IMR-90 (cell line): Measurements from ENCODE around the gene PTPN22. TPM values are rescaled to one million over a fixed set of nuclear protein-coding genes. Genes with fewer than 3 reads are reported as not detected.

ENCODE experiments used
- ATAC-seq: fragments of 200-7000 bp; cut with Tn5 transposase; 2 replicates; pipeline ENCODE4 v1.9.1; 2020; ENCODE audit warnings: low read depth, mild to moderate bottlenecking, moderate library complexity
- BruUV-seq: library from RNA; stranded (reverse); fragments of 400-500 nt; replicated peaks from 2 replicates; lab custom pipeline; 2021; lab: Mats Ljungman, UMichigan
- CTCF ChIA-PET: fragments of 300-600 bp; formaldehyde crosslinking; extraction: SDS; loops from one replicate; lab custom pipeline; 2021; ENCODE audit warnings: antibody characterized with exemption; lab: Yijun Ruan, JAX
- POLR2A ChIA-PET: fragments of 300-600 bp; sonication (Branson Sonifier 250); formaldehyde crosslinking; loops from one replicate; lab custom pipeline; 2022; ENCODE audit warnings: antibody characterized with exemption; ENCODE audit not compliant: unreplicated experiment; lab: Charles Lee
- DNase-seq: peaks from one replicate; pipeline ENCODE4 v3.0.0; 2013
- H2AFZ ChIP-seq: replicated peaks from 2 replicates; pipeline ENCODE3; 2013; ENCODE audit warnings: low read length, mild to moderate bottlenecking; ENCODE audit not compliant: poor library complexity
- H2AK5ac ChIP-seq: 2 replicates; pipeline ENCODE4 v1.6.1; 2013; ENCODE audit warnings: low read depth, low read length, inconsistent platforms
- H2AK9ac ChIP-seq: replicated peaks from 2 replicates; pipeline ENCODE3; 2013; ENCODE audit warnings: mild to moderate bottlenecking, low read depth, low read length, moderate library complexity; ENCODE audit not compliant: poor library complexity
- H2BK120ac ChIP-seq: 2 replicates; pipeline ENCODE4 v1.6.1; 2013; ENCODE audit warnings: low read depth, low read length, inconsistent platforms
- H2BK15ac ChIP-seq: 3 replicates; pipeline ENCODE4 v1.6.1; 2013; ENCODE audit warnings: low read depth, low read length, inconsistent platforms
- H2BK20ac ChIP-seq: 2 replicates; pipeline ENCODE4 v1.6.1; 2013; ENCODE audit warnings: low read depth, mild to moderate bottlenecking, inconsistent platforms, low read length, moderate library complexity
- H2BK5ac ChIP-seq: 2 replicates; pipeline ENCODE4 v1.6.1; 2013; ENCODE audit warnings: mild to moderate bottlenecking, low read depth, low read length, inconsistent platforms; ENCODE audit not compliant: poor library complexity, severe bottlenecking
- H3K14ac ChIP-seq: replicated peaks from 2 replicates; pipeline ENCODE4 v1.6.1; 2013; ENCODE audit warnings: low read depth, low read length, inconsistent platforms
- H3K18ac ChIP-seq: 2 replicates; pipeline ENCODE4 v1.6.1; 2013; ENCODE audit warnings: low read depth, low read length, control low read depth
- H3K23ac ChIP-seq: 2 replicates; pipeline ENCODE4 v1.6.1; 2013; ENCODE audit warnings: low read depth, low read length, inconsistent platforms
- H3K27ac ChIP-seq: 2 replicates; pipeline ENCODE4 v1.5.1; 2013; ENCODE audit warnings: mild to moderate bottlenecking, control low read depth, low read length; ENCODE audit not compliant: insufficient read depth
- H3K27me3 ChIP-seq: 2 replicates; pipeline ENCODE4 v1.6.1; 2013; ENCODE audit warnings: low read length; ENCODE audit not compliant: control insufficient read depth, insufficient read depth
- H3K36me3 ChIP-seq: 2 replicates; pipeline ENCODE4 v1.6.1; 2013; ENCODE audit warnings: low read length, mixed read lengths; ENCODE audit not compliant: control insufficient read depth, insufficient read depth
- H3K4ac ChIP-seq: 2 replicates; pipeline ENCODE4 v1.6.1; 2013; ENCODE audit warnings: low read depth, low read length, inconsistent platforms
- H3K4me1 ChIP-seq: 2 replicates; pipeline ENCODE4 v1.6.1; 2013; ENCODE audit warnings: low read length, mixed read lengths; ENCODE audit not compliant: control insufficient read depth, insufficient read depth
- H3K4me2 ChIP-seq: 2 replicates; pipeline ENCODE4 v1.6.1; 2013; ENCODE audit warnings: low read depth, mild to moderate bottlenecking, control low read depth, low read length, moderate library complexity
- H3K4me3 ChIP-seq: 2 replicates; pipeline ENCODE4 v1.5.1; 2013; ENCODE audit warnings: low read depth, mild to moderate bottlenecking, control low read depth, low read length, moderate library complexity; ENCODE audit not compliant: insufficient read depth
- H3K56ac ChIP-seq: 2 replicates; pipeline ENCODE4 v1.6.1; 2013; ENCODE audit warnings: low read length, inconsistent platforms; ENCODE audit not compliant: insufficient read depth; ENCODE audit errors: extremely low read depth
- H3K79me1 ChIP-seq, 2 experiments: 2 replicates each; pipeline ENCODE4 v1.6.1; 2013; ENCODE audit warnings: low read length in 2 of 2, inconsistent platforms in 1 of 2, low read depth in 1 of 2
- H3K9ac ChIP-seq: 2 replicates; pipeline ENCODE4 v1.6.1; 2013; ENCODE audit warnings: low read depth, low read length, control low read depth
- H3K9me1 ChIP-seq: 2 replicates; pipeline ENCODE4 v1.6.1; 2013; ENCODE audit warnings: low read length, inconsistent platforms; ENCODE audit not compliant: insufficient read depth
- H3K9me3 ChIP-seq: 2 replicates; pipeline ENCODE4 v1.6.1; 2013; ENCODE audit warnings: low read length; ENCODE audit not compliant: control insufficient read depth, insufficient read depth
- H4K20me1 ChIP-seq: 2 replicates; pipeline ENCODE4 v1.6.1; 2013; ENCODE audit warnings: low read length, inconsistent platforms; ENCODE audit not compliant: insufficient read depth
- H4K5ac ChIP-seq: 2 replicates; pipeline ENCODE4 v1.6.1; 2013; ENCODE audit warnings: mild to moderate bottlenecking, low read depth, low read length, control low read depth
- H4K8ac ChIP-seq, 2 experiments: 2 replicates each; pipeline ENCODE4 v1.6.1; 2013; ENCODE audit warnings: low read depth in 2 of 2, low read length in 2 of 2, control low read depth in 1 of 2, inconsistent platforms in 1 of 2
- H4K91ac ChIP-seq: 2 replicates; pipeline ENCODE4 v1.6.1; 2013; ENCODE audit warnings: low read depth, low read length, inconsistent platforms; ENCODE audit not compliant: insufficient read depth
- BHLHE40 ChIP-seq: fragments of 150-350 bp; IDR thresholded peaks from 2 replicates; pipeline ENCODE4 v1.6.1; 2016; ENCODE audit warnings: mild to moderate bottlenecking, low read depth, low read length
- CEBPB ChIP-seq: IDR thresholded peaks from 2 replicates; pipeline ENCODE4 v1.6.1; 2012; ENCODE audit warnings: low read depth, low read length, improper control_type of control experiment
- CHD1 ChIP-seq: IDR thresholded peaks from 2 replicates; pipeline ENCODE4 v1.6.1; 2012; ENCODE audit warnings: low read depth, low read length, improper control_type of control experiment
- FOS ChIP-seq: fragments of 150-350 bp; IDR thresholded peaks from 2 replicates; pipeline ENCODE4 v1.6.1; 2016; ENCODE audit warnings: low read depth, low read length
- MAFK ChIP-seq: IDR thresholded peaks from 2 replicates; pipeline ENCODE4 v1.6.1; 2012; ENCODE audit warnings: low read depth, low read length, improper control_type of control experiment
- MXI1 ChIP-seq: IDR thresholded peaks from 2 replicates; pipeline ENCODE4 v1.6.1; 2012; ENCODE audit warnings: low read depth, mild to moderate bottlenecking, low read length, moderate library complexity, borderline replicate concordance
- NFE2L2 ChIP-seq: fragments of 150-350 bp; IDR thresholded peaks from 2 replicates; pipeline ENCODE4 v1.6.1; 2016; ENCODE audit warnings: low read depth, mild to moderate bottlenecking, low read length
- POLR2A ChIP-seq: IDR thresholded peaks from 2 replicates; pipeline ENCODE4 v1.6.1; 2012; ENCODE audit warnings: mild to moderate bottlenecking, low read depth, low read length
- RAD21 ChIP-seq: IDR thresholded peaks from 2 replicates; pipeline ENCODE4 v1.6.1; 2012; ENCODE audit warnings: low read length, improper control_type of control experiment
- RCOR1 ChIP-seq: IDR thresholded peaks from 2 replicates; pipeline ENCODE4 v1.6.1; 2012; ENCODE audit warnings: mild to moderate bottlenecking, low read length, improper control_type of control experiment; ENCODE audit not compliant: insufficient replicate concordance
- RFX5 ChIP-seq: IDR thresholded peaks from 2 replicates; pipeline ENCODE4 v1.8.0; 2012; ENCODE audit warnings: low read depth, mild to moderate bottlenecking, low read length, moderate library complexity
- SMC3 ChIP-seq: fragments of 150-350 bp; IDR thresholded peaks from 2 replicates; pipeline ENCODE4 v1.6.1; 2016; ENCODE audit warnings: low read depth, mild to moderate bottlenecking, antibody characterized with exemption, low read length, moderate library complexity
- WGBS, 2 experiments: methylation state at CpG; one replicate each; pipeline versions ENCODE4 v1.1.5 to v1.1.7; 2013; ENCODE audit warnings: missing lambda C conversion rate in 2 of 2; ENCODE audit not compliant: insufficient read length in 1 of 2; ENCODE audit errors: extremely low coverage in 2 of 2; 5-methylcytosine and 5-hydroxymethylcytosine counted together
- dilution Hi-C: fragments of 300-500 bp; cut with HindIII; formaldehyde crosslinking; loops from one replicate; pipeline ENCODE4 v1.14.3; 2018; ENCODE audit warnings: low sequenced_read_pairs; ENCODE audit not compliant: unreplicated experiment
- in situ Hi-C: fragments of 300-500 bp; cut with MboI; formaldehyde crosslinking; loops from 3 replicates; pipeline ENCODE4 v1.14.3; 2019; ENCODE audit warnings: low sequenced_read_pairs, inconsistent platforms, mixed read lengths
- intact Hi-C: fragments of 100-400 bp; cut with micrococcal nuclease; formaldehyde crosslinking; loops from 2 replicates; pipeline ENCODE4 v1.10.0; 2022
- polyA plus RNA-seq, 3 experiments: library from polyadenylated mRNA; depleted of rRNA; stranded (reverse); fragments of >200 nt; gene quantifications; 2 replicates each; pipeline ENCODE4 v1.2.3, GENCODE V29; 2012; ENCODE audit warnings: low replicate concordance in 1 of 3
- total RNA-seq: library from RNA; depleted of rRNA; stranded (reverse); fragments of >200 nt; gene quantifications from 2 replicates; pipeline ENCODE4 v1.2.3, GENCODE V29; 2012
- TF ChIP-seq, protein P1 (sequence below): fragments of 150-350 bp; IDR thresholded peaks from 2 replicates; pipeline ENCODE4 v1.6.1; 2017; ENCODE audit warnings: mild to moderate bottlenecking, antibody characterized with exemption, low read length, low read depth
- TF ChIP-seq, protein P2 (sequence below): conservative IDR thresholded peaks from 2 replicates; pipeline ENCODE4 v1.5.1; 2012; ENCODE audit warnings: mild to moderate bottlenecking, low read depth, low read length, improper control_type of control experiment
- TF ChIP-seq, protein P3 (sequence below): fragments of 150-350 bp; IDR thresholded peaks from 2 replicates; pipeline ENCODE4 v1.6.1; 2016; ENCODE audit warnings: low read depth, mild to moderate bottlenecking, low read length, moderate library complexity, borderline replicate concordance

PTPN22 gene
- total and polyA plus RNA-seq, 2 of the 4 experiments (the other 2 are of a cell fraction): 0.14 to 0.18 TPM

GRCh38 chr1:113917400-113918082, 46.0 kb upstream of the PTPN22 start:
- no peaks in the 10 kb centered on the region for H3K36me3 ChIP-seq
- H4K20me1 ChIP-seq: no peaks in the 10 kb centered on the region
- H3K79me1 ChIP-seq: peaks cover 3 to 10% of the 10 kb centered on the region in 2 experiments; a peak in 2 of 4 replicates
- H3K9me1 ChIP-seq: peaks cover 2% of the 10 kb centered on the region
- no peak overlapping the region for H3K4ac ChIP-seq
- no peak overlapping the region for H3K4me2 ChIP-seq
- TF ChIP-seq RCOR1 (no peak), SMC3 (no peak), RAD21 (no peak), CEBPB (peak; percentile 73), BHLHE40 (no peak), RFX5 (no peak), NFE2L2 (no peak), FOS (0 out of 2 replicates have a peak, but pooled peaks have one; percentile 7), MXI1 (no peak), CHD1 (no peak), POLR2A (no peak), MAFK (no peak)
- TF ChIP-seq, protein P1, sequence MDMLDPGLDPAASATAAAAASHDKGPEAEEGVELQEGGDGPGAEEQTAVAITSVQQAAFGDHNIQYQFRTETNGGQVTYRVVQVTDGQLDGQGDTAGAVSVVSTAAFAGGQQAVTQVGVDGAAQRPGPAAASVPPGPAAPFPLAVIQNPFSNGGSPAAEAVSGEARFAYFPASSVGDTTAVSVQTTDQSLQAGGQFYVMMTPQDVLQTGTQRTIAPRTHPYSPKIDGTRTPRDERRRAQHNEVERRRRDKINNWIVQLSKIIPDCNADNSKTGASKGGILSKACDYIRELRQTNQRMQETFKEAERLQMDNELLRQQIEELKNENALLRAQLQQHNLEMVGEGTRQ: no peak
- TF ChIP-seq, protein P2, sequence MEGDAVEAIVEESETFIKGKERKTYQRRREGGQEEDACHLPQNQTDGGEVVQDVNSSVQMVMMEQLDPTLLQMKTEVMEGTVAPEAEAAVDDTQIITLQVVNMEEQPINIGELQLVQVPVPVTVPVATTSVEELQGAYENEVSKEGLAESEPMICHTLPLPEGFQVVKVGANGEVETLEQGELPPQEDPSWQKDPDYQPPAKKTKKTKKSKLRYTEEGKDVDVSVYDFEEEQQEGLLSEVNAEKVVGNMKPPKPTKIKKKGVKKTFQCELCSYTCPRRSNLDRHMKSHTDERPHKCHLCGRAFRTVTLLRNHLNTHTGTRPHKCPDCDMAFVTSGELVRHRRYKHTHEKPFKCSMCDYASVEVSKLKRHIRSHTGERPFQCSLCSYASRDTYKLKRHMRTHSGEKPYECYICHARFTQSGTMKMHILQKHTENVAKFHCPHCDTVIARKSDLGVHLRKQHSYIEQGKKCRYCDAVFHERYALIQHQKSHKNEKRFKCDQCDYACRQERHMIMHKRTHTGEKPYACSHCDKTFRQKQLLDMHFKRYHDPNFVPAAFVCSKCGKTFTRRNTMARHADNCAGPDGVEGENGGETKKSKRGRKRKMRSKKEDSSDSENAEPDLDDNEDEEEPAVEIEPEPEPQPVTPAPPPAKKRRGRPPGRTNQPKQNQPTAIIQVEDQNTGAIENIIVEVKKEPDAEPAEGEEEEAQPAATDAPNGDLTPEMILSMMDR: no peak
- TF ChIP-seq, protein P3, sequence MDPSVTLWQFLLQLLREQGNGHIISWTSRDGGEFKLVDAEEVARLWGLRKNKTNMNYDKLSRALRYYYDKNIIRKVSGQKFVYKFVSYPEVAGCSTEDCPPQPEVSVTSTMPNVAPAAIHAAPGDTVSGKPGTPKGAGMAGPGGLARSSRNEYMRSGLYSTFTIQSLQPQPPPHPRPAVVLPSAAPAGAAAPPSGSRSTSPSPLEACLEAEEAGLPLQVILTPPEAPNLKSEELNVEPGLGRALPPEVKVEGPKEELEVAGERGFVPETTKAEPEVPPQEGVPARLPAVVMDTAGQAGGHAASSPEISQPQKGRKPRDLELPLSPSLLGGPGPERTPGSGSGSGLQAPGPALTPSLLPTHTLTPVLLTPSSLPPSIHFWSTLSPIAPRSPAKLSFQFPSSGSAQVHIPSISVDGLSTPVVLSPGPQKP: no peak
- no peak overlapping the region for H2BK15ac ChIP-seq
- no CpG with 5 or more reads among the region's 2 CpGs for WGBS, 2 experiments
- in situ Hi-C loops (loop anchor here (25.0 kb wide), 1 partner anchor 780 kb away; no protein-coding TSS in a partner anchor), dilution Hi-C loops (no loop called here), intact Hi-C loops (no loop called here)
- no peak overlapping the region for H2AK9ac ChIP-seq
- no peak overlapping the region for H4K91ac ChIP-seq
- H3K4me3 ChIP-seq: no peak overlapping the region
- H3K56ac ChIP-seq: no peak overlapping the region
- no TSS peak for BruUV-seq
- H3K18ac ChIP-seq: no peak overlapping the region
- H3K27me3 ChIP-seq: peaks cover under 1% of the 10 kb centered on the region; the same call in 1 of the 2 replicates
- no peak overlapping the region for H3K9ac ChIP-seq
- H2BK5ac ChIP-seq: no peak overlapping the region
- no peak overlapping the region for H4K5ac ChIP-seq
- H3K9me3 ChIP-seq: no peaks in the 10 kb centered on the region
- H2BK120ac ChIP-seq: no peak overlapping the region
- H2AFZ ChIP-seq: no peak overlapping the region
- no peak overlapping the region for H4K8ac ChIP-seq
- H3K27ac ChIP-seq: no peak overlapping the region
- no peak overlapping the region for H2BK20ac ChIP-seq
- H3K23ac ChIP-seq: no peak overlapping the region
- ATAC-seq: no peak
- H3K4me1 ChIP-seq: peaks cover 5% of the 10 kb centered on the region
- H2AK5ac ChIP-seq: no peak overlapping the region
- DNase-seq: peak; percentile 75
- H3K14ac ChIP-seq: no peak overlapping the region
- ChIA-PET POLR2A (no interaction called here), CTCF (no interaction called here)
